ENCODE data around the gene METTL27.

GRCh38 chr7:73864981-73865711 is 22.8 kb upstream of the METTL27 start:
- TF ChIP-seq POLR2AphosphoS5 (IDR thresholded peaks at IDR 0.05; ENCODE audit: low read depth, low read length) (no peak), TAF1 (IDR thresholded peaks at IDR 0.05; ENCODE audit: borderline replicate concordance, insufficient read depth, low read length) (no peak), SIN3A (IDR thresholded peaks at IDR 0.05; ENCODE audit: borderline replicate concordance, insufficient read depth, low read length) (no peak)
